Measurements from ENCODE around the gene SNX24. TPM values are rescaled to one million over a fixed set of nuclear protein-coding genes. Genes with fewer than 3 reads are reported as not detected.
"Not testable (repeated sequence)": the region's sequence is repeated elsewhere in the genome, so short reads cannot be mapped to it uniquely, and the experiment has no call there.

SNX24 gene
- total RNA-seq, 2 experiments from 2014 or later, result 3.0 to 3.4 TPM

DNA sequence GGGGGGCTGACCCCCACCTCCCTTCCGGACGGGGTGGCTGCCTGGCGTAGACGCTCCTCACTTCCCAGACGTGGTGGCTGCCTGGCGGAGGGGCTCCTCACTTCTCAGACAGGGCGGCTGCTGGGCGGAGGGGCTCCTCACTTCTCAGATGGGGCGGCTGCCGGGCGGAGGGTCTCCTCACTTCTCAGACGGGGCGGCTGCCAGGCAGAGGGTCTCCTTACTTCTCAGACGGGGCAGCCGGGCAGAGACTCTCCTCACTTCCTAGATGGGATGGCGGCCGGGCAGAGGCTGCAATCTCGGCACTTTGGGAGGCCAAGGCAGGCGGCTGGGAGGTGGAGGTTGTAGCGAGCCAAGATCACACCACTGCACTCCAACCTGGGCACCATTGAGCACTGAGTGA, 68.0 kb downstream of the SNX24 start:
- POLR2A ChIA-PET, CTCF ChIA-PET: not testable (repeated sequence)

DNA sequence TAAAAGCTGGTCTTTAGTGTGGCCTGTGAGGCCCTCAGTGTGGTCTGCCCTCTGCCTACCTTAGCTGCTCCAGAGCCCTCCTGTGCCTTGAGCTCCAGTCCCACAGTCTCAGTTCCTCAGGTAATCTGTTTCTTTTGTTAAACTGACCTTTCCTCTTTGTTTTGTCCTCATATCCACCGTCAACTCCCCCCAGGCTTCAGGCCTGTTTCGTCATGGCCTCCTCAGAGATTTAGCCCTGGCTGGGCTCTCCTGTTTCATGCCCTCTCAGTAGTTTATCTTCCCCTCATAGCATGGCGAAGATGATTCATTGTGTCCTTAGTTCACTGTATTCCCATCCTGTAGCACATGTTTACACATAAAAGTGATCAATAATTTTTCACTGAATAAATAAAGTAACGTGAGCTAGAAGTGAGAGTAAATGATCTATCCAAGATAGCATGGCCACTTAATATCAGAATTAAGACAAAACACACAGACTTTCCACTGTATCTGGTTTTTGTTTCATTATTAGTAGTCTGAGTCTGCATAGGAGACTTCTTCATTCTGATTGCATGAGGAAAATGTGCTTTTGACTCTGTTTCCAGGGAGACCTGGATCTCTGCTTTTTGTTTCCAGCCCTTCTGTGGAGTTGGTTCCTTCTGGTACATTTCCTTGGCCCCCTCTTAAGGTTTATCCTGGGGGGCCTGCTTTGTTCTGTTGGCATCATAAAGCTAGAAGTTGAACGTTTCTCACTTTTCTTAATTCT, 70.5 kb downstream of the SNX24 start:
- ChIA-PET CTCF (no interaction called here), POLR2A (no interaction called here)

GRCh38 chr5:122916490-122916889, 71.1 kb downstream of the SNX24 start:
- CTCF ChIA-PET, result no interaction called here
- POLR2A ChIA-PET, result no interaction called here

GRCh38 chr5:122919969-122920368, 74.6 kb downstream of the SNX24 start:
- ChIA-PET POLR2A (no interaction called here), CTCF (no interaction called here)

DNA sequence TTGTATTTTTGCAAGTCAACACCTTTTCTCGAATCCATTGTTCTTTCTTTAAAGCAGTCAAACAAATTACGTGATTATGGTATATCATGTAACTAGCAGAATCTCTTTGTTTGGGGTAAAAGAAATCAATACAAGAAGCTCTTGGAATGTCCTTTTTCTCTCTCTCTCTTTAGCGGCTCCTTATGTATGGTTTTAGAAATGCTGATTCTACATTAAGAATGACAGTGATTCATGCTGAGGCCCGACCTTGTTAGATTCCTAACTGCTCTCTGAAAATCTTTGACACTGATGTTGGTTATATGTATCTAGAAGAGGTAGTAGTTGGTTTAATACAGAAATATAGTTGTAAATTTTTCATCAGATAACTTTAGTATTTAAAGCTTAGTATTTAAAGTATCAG, 76.4 kb downstream of the SNX24 start:
- ChIA-PET POLR2A (no interaction called here), CTCF (interaction anchor here (0.7 kb wide), 1 partner anchor 216 kb away, joined by 3 read pairs; no protein-coding TSS in a partner anchor)

DNA sequence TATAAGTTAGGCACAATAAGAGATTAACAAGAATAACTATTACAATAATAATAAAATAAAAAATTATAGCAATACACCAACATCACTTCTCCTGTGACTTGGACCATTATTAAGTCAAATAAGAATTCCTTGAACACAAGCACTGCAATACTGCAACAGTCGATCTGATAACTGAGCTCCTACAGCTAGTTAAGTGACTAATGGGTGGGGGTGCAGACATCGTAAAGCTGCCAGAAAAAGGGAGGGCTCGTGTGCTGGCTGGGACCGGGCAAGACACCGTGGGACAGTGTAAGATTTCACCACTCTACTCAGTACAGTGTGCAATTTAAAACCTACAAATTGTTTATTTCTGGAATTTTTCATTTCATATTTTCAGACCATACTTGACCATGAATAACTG, 78.8 kb downstream of the SNX24 start:
- CTCF ChIA-PET, result no interaction called here
- POLR2A ChIA-PET, result no interaction called here

- ChIA-PET POLR2A (no interaction called here), CTCF (no interaction called here)
Measured at GRCh38 chr5:122924719-122925395, 79.4 kb downstream of the SNX24 start.

GRCh38 chr5:122929001-122929400, 83.6 kb downstream of the SNX24 start:
- ChIA-PET CTCF (no interaction called here), POLR2A (no interaction called here)

- POLR2A ChIA-PET, result no interaction called here
- CTCF ChIA-PET, result no interaction called here
Measured at GRCh38 chr5:122929980-122930379, 84.6 kb downstream of the SNX24 start.

DNA sequence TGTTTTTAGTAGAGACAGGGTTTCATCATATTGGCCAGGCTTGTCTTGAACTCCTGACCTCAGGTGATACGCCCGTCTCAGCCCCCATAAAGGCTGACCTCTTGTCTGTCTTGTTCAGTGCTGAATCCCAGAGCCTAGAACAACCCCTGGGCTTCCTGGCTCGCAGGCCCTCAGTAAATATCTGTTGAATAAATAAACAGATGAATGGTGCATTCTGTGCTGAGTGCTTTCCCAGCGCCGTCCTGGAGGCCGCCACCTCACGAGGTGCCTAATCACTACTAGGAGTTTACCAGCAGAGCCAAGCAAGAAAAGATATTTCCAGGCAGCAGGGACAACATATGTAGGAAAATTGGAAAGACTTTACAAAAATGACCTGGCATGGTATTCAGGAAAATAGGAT, 88.5 kb downstream of the SNX24 start:
- CTCF ChIA-PET, result no interaction called here
- POLR2A ChIA-PET, result no interaction called here

DNA sequence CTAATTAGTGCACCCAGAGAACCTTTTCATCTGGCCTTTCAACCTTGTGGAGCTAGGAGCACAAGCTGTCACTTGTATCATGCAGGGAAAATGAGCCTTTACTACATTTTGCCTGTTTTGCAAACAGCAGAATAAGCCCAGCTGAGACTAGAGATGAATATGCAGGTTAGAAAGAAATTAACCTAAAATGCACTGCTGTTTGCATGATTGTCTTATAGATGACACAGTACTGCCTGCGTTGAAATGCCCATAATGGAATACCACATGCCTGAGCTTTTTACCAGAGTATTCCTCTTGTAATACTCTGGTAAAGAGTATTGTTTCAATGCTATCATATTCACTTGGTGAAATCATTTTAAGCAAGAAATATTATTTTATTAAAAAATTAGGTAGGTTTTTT, 90.7 kb downstream of the SNX24 start:
- CTCF ChIA-PET, result no interaction called here
- POLR2A ChIA-PET, result no interaction called here

DNA sequence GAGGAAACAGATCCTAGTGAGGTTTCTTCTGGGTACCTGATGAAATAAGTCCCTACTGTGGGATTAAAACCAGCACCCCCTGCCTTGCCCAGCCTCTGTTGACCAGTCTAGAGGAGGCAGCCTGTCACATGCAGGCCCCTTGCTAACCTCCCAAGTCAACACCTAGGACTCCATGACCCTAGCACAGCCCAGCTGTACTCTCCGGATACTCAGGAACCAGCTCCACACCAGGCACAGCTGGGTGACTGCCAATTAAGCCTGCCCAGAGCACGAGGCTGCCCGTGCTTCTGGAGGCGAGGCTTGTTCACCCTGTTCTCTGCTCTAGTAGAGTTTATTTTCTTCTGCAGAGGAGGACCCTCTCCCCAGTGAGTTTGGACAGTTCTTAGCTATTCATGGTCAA, 92.5 kb downstream of the SNX24 start:
- POLR2A ChIA-PET, result no interaction called here
- CTCF ChIA-PET, result no interaction called here

- ChIA-PET CTCF (no interaction called here), POLR2A (no interaction called here)
Measured at GRCh38 chr5:122940890-122941289, 95.5 kb downstream of the SNX24 start.

DNA sequence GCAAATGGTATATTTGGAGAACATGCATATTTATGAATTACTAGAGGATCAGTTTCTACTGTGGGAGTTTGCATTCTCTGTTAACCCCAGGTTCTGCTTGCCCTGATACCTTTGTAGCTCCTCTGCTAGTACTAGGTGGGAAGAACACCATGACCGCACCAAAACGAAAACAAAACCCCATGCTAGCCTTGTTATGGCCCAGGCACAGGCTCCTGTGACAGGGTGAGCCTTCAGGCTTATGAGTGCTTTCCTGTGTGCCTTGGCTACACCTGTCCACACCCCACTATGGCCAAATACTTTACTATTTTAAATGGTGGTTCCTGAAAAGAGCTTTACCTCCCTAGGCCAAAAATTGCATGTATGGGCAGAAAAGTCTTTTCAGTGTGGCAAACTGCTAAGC, 96.3 kb downstream of the SNX24 start:
- ChIA-PET CTCF (no interaction called here), POLR2A (no interaction called here)

DNA sequence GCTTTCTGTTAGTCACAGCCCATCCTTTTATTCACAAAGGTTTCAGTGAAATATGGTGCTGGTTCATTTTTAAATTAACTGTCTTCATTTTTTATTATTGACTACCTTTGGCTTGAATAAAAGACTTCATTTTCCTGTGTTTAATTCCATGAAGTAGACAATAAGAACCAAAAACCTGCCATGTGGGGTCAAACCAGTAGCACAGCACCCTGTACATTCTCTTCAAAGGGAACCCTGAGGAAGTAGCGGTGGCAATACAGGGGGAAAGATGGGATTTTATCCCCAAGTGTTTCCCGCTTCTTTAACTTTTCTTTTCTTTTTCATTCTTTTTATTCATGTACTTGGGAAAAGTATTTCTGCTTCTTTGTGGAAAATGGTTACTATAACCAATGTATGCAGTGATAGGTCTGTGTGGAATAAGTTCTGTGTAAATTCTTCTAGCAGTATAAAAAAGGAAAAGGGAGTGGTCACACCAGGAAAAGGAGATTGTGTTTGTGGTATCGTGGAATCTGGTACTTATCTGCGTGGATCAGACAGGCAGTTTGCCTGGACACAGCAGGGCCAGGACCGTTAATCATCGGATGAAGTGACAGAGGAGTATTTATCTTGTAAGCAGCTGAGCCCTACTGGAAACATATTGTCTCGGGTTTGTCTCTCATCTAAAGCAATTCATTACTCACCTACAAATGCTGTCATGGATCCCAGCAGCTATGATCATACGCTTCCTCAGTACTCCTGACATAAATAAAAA, 96.9 kb downstream of the SNX24 start:
- POLR2A ChIA-PET, result no interaction called here
- CTCF ChIA-PET, result no interaction called here

DNA sequence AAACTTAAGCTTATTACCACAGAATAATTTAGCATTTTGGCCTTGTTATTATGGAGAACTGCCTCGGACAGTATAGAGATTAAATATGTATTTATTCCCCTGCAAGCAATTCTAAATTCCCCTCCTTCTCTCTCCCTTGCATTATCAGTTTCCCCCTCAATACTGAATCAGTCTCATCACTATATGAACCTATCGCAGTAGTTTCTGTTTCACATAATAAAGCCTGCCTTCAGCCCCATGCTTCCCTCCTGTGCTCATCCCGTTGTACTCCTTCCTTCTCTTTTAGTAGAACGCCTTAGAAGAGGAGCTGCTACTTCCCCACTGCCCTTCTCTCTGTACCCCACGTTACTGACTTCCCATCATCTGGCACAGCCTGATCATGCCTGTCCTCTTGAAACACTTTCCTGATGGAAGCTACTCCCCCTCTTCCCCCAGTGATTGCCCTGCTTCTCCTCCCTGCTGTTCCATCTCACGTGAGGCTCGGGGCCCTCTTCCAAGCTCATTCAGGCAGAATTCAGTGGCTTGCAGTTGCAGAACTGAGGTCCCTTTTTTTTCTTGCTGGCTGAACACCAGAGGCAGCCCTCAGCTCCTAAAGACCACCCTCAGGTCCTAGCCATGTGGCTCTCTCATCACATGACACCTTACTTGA, 97.8 kb downstream of the SNX24 start:
- ChIA-PET POLR2A (no interaction called here), CTCF (interaction anchor here (0.7 kb wide), 1 partner anchor 10 kb away, joined by 3 read pairs; no protein-coding TSS in a partner anchor)

DNA sequence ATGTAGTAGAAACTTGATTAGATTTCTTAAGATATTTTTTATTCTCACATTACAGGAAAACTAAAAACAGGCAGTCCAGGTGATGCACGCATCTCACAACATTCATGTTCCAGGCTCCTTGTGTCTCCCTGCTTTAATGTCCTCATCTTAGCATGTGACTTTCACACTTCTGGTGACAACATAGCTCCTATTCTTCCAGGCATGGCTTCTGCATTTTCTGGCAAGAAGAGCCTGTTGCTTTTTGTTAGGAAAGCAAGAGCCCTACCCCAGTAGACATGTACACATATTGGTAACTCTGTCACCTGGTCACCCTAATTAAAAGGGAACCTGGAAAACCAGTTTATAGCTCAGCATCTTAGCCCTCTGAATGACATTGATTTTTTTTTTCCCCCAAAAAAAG, 98.6 kb downstream of the SNX24 start:
- POLR2A ChIA-PET, result no interaction called here
- CTCF ChIA-PET, result interaction anchor here (0.7 kb wide), 1 partner anchor 9 kb away, joined by 3 read pairs; no protein-coding TSS in a partner anchor

DNA sequence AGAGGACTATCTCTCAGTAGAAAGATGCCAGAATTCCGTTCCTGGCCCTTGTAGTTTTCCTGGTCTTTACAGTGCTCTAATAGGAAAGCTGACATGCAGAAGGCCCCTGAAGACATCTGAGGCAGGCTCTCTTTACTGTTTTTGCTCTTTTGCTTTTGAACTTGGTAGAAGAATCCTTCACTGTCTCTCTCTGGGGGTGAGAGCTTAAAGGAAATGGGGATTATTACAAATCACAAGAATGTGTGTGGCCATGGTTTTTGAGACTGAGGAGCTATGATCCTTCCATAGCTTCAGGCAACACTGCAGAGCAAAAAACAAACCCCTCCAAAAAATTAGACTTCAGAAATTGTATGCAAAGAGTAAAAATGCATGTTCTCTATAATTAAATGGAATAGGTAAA, 102.0 kb downstream of the SNX24 start:
- CTCF ChIA-PET, result interaction anchor here (1.3 kb wide), 1 partner anchor 8 kb away, joined by 3 read pairs; no protein-coding TSS in a partner anchor

DNA sequence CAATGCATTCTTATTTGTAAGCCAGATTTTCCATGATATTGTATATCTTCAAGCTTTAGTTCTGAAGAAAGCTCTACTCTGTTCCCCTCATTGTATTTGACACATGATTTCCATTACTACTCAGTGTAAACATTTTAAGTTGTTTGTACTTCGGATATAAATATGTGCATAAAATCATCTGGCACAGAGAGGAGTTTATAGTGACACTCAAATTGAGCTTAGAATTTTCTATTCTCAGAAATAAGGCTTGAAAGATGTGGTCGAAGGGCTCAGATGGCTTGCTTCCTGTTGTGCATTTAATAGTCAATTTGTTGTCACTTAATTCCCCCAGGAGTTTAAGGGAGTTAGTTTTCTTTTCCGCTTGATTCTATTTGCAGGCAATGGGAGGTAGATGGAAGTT, 102.4 kb downstream of the SNX24 start:
- ChIA-PET POLR2A (no interaction called here), CTCF (interaction anchor here (1.3 kb wide), 1 partner anchor 8 kb away, joined by 3 read pairs; no protein-coding TSS in a partner anchor)

More for the DNA sequence above, 102.0 kb downstream of the SNX24 start:
- POLR2A ChIA-PET, result no interaction called here

DNA sequence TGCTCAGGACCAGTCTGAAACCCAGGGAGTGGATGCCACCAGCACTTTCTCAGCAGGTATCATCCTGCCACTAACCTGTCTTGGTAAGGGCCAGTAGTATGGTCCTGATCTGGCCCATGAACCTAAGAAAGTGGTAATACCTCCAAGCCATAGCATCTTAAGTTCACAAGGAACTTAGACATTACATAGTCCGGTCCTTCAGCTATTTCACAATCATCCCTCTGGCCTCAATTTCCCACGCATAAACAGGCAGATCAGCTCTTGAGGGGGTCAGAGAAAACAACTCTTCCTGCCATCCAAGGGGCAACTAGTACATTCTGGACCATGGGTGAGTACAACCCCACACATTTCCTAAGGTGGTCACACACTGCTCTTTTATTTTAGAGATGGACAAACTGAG, 102.9 kb downstream of the SNX24 start:
- ChIA-PET POLR2A (no interaction called here), CTCF (no interaction called here)

DNA sequence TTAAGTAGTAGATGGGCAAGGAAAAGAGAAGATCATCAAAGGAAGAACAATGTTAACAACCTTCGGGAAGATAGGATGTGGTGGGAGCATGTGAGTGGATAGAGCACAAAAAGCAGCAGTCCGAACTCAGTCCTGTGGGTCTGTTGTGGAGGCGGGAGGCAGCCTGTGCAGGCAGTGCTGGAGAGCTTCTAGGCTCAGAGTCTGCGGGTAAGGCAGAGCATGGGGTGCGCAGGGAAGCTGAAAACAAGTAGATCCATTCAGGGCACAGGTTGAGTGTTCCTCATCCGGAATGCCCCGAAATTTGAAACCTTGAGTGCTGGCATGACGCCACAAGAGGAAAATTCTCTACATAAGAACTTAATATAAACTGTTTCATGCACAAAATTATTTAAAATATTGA, 106.2 kb downstream of the SNX24 start:
- CTCF ChIA-PET, result no interaction called here
- POLR2A ChIA-PET, result no interaction called here

Data from activated CD8-positive, alpha-beta memory T cell treated with anti-CD3 and anti-CD28 coated beads for 36 hours (primary cell).